SK-N-SH (cell line): ENCODE results near the gene C11orf91.

ENCODE experiments used
- ELF1 ChIP-seq: IDR thresholded peaks from 2 replicates; pipeline ENCODE4 v1.4.0; 2012
- RXRA ChIP-seq: IDR thresholded peaks from 2 replicates; pipeline ENCODE4 v1.4.0; 2012; ENCODE audit warnings: low read depth, mild to moderate bottlenecking, borderline replicate concordance

GRCh38 chr11:33674035-33674814 is 26.4 kb downstream of the C11orf91 start:
- no peak for TF ChIP-seq RXRA
- TF ChIP-seq ELF1: no peak
